Stomach (tissue), 4 donors: ENCODE data around the gene M1AP.

Source experiments
- CTCF ChIP-seq, 7 experiments: fragments of 450-650 bp in 4 of 7; fragments of 200-600 bp in 3 of 7; sonication (generic) in 3 of 7; IDR thresholded peaks; one replicate each; pipeline ENCODE4 v1.5.1; 2016 to 2019; ENCODE audit warnings: antibody characterized with exemption in 7 of 7, control low read depth in 2 of 7, mild to moderate bottlenecking in 1 of 7
- EP300 ChIP-seq: sonication (generic); formaldehyde crosslinking; IDR thresholded peaks from one replicate; pipeline ENCODE4 v1.6.1; 2017; ENCODE audit warnings: antibody characterized with exemption
- POLR2A ChIP-seq, 4 donors: fragments of 450-650 bp; IDR thresholded peaks; one replicate each; pipeline ENCODE4 v1.6.1; 2016; ENCODE audit warnings: antibody characterized with exemption in 4 of 4, control low read depth in 2 of 4, mild to moderate bottlenecking in 1 of 4, moderate library complexity in 1 of 4

GRCh38 chr2:74603282-74604000 lies 44.7 kb downstream of the M1AP start:
- TF ChIP-seq CTCF (IDR thresholded peaks at IDR 0.05), result no peak
- no peak for TF ChIP-seq EP300
- no peak for TF ChIP-seq POLR2A (IDR thresholded peaks at IDR 0.05)
